Measurements from ENCODE around the gene MAP3K8.

DNA sequence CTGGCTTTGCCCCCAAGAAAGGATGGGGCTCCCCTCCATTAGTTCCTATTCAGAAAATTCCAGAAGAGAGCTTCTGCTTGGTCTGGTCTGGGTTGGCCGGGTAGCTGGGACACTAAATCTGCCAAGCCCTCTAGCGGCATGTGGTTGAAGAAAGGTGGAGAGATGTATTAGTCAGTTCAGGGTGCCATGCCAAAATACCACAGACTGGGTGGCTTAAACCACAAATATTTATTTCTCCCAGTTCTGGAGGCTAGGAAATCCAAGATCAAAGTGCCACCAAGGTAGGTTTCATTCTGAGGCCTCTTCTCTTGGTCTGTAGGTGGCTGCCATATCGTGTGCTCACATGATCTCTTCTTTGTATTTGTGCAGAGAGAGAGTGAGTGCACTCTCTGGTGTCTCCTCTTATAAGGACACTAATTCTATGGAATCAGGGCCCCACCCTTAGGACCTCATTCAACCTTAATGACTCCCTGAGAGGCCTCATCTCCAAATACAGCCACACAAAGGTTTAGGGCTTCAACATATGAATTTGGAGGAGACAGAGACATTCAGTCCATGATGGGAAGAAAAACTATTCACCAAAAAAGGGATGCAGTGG, 46.2 kb upstream of the MAP3K8 start:
- TF ChIP-seq CTCF (IDR thresholded peaks at IDR 0.05) (no peak), POLR2A (IDR thresholded peaks at IDR 0.05) (no peak)
